Epithelial cell of proximal tubule (primary cell): ENCODE measurements around the gene IGSF10. TPM values are rescaled to one million over a fixed set of nuclear protein-coding genes. Genes with fewer than 3 reads are reported as not detected.

Experiments used
- DNase-seq: peaks from one replicate; pipeline ENCODE4 v3.0.0-alpha.2; 2011; ENCODE audit warnings: low read depth
- H3K4me3 ChIP-seq: 2 replicates; pipeline ENCODE4 v1.5.1; 2011; ENCODE audit warnings: low read depth, mild to moderate bottlenecking, low read length
- total RNA-seq: library from RNA; depleted of rRNA; stranded (reverse); fragments of >200 nt; gene quantifications from 2 replicates; pipeline ENCODE4 v1.2.3, GENCODE V29; 2015
- TF ChIP-seq, protein P1 (sequence below): conservative IDR thresholded peaks from 2 replicates; pipeline ENCODE4 v1.5.1; 2012; ENCODE audit warnings: low read depth, mild to moderate bottlenecking, low read length

Gene IGSF10
- total RNA-seq, 1 donor from 2014 or later, result under 0.01 TPM

DNA sequence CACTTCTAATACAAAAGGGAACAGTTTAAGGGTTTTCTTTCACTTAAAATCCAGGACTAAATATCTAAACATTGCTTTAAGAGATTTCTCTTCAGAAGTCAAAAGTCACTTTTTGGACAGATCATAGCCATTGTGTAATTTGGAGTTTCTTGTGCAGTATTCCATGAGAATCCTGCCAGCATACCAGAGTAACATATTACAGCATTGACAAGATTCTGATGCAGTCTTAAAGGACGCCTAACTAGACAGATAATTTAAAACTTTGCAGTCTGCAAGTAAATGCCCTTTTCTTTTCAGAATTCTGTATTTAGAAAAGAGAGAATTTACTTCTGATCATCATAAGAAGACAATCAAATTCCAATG is 17.5 kb upstream of the IGSF10 start:
- TF ChIP-seq, protein P1, sequence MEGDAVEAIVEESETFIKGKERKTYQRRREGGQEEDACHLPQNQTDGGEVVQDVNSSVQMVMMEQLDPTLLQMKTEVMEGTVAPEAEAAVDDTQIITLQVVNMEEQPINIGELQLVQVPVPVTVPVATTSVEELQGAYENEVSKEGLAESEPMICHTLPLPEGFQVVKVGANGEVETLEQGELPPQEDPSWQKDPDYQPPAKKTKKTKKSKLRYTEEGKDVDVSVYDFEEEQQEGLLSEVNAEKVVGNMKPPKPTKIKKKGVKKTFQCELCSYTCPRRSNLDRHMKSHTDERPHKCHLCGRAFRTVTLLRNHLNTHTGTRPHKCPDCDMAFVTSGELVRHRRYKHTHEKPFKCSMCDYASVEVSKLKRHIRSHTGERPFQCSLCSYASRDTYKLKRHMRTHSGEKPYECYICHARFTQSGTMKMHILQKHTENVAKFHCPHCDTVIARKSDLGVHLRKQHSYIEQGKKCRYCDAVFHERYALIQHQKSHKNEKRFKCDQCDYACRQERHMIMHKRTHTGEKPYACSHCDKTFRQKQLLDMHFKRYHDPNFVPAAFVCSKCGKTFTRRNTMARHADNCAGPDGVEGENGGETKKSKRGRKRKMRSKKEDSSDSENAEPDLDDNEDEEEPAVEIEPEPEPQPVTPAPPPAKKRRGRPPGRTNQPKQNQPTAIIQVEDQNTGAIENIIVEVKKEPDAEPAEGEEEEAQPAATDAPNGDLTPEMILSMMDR, result no peak
- H3K4me3 ChIP-seq, result no peak overlapping the region
- DNase-seq, result no peak

DNA sequence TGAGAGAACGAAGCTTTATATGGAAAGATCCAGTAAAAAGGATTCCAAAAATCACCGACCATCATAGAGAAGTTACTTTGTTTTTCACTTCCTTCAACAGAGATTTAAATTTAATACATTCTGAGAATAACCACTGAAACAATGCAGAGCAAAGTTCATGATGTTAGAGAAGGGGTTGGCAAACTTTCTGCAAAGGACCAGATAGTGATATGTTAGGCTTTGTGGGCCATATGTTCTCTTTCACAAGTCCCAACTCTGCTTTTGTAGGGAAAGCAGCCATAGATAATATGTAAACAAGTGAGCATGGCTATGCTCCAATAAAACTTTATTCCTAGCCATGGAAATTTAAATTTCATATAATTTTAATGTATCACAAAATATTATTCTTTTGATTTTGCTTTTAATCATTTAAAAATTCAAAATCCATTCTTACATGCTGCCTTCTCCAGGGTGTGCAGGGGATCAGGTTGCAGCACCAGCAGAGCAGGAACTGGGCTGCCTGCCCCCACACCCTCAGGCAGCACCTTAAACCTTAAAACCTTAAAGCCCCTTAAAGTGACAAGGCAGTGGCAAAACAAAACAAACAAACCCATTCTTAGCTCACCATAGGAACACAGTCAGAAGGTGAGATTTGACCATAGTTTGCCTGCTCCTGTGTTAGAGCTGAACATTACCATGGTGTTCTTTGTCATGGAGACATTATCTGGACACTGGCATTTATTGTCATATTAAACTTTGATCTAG is 16.9 kb upstream of the IGSF10 start:
- TF ChIP-seq, protein P1, result no peak
- H3K4me3 ChIP-seq, result no peak overlapping the region
- no peak for DNase-seq

DNA sequence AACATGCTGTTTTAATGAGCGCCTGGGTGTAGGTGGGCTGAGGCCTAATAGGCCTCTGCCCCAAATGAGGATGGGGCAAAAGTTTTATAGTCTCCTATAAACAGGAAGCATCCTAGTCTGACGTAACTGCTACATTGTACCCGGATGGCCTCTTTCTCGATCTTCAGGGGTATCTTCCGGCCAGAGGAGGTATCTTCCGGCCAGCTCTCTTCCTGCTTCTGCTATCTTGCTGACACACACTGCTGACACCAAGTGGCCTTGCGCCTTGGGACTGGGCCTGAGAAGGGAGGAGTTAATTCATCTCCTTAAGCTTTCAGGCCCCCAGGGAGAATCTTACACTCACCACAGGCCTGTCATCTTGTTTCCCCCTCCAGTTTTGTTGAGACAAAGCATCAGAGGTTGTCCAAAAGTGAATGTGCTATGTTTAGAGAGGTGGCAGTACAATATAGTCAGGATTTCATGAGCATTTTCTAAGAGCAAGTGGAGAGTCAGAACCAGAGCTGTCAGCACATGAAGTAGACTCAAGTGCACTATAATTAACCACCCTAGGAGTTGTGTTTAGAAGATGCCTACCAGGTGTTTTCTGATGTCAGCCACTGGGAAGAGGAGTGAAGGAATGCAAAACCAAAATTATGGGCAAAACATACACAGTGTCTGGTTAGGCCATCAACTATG is 15.6 kb upstream of the IGSF10 start:
- H3K4me3 ChIP-seq, result no peak overlapping the region
- TF ChIP-seq, protein P1, result no peak
- no peak for DNase-seq

DNA sequence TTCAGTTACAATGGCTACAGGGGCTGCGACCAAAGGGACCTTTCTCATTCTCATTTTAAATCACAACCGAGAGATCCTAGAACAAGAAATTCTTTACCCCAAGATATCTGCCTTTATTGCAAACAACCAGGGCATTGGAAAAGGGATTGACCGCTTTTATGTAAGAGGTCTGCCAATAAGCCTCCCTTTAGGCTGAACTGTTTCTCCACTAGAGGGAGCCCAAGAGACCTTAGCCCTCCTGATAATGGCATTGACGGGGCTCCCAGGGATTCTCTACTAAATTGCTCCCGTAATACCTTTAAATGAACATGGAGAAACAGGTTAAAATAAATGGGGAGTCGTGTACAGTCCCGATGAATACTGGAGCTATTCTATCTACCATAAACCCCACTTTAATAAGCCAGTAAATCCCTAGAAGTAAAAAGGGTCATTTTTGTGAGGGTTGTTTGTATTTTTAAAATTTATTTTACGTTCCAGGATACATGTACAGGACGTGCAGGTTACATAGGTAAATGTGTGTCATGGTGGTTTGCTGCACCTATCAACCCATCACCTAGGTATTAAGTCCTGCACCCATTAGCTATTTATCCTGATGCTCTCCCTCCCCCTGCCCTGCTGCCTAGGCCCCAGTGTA is 7.5 kb upstream of the IGSF10 start:
- no peak overlapping the region for H3K4me3 ChIP-seq
- DNase-seq, result peak; percentile 16
- TF ChIP-seq, protein P1, result peak; percentile 93

DNA sequence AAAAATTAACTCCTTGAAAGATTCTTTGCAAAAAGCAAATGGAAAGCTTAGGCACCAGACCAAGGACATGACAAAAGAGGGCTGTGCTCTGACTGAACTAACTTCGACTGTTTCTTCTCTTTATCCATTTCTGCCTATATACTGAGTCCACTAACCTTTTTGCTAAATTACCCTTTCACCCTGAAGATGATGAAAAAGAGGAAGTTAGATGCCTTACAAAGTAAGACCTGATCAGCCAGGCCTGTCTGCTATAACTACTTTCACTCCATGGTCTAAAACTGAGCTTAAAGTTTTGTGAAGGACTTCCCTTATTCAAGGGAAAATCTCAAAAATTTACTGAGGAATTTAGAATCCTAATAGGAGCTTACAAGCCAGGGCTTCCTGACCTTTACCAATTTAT is 6.2 kb upstream of the IGSF10 start:
- TF ChIP-seq, protein P1, result no peak
- no peak for DNase-seq
- no peak overlapping the region for H3K4me3 ChIP-seq

DNA sequence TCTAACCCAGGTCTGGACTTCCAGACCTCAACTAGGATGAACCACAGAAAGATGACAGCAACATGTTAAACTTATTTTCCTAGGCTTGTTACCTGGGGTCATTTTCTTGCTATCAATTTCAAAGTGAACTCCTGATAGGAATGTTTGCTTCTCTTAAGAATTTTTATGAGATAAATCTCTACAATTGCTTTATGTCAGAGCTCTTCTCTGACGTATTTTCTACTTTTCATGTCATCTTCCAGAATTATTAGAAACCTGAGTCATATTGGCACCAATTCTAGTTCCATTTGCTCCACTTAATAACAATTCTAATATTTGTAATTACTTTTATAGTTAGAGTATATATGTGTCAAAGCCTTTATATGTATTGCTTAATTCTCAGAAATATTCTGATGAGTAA is 2.1 kb upstream of the IGSF10 start:
- TF ChIP-seq, protein P1, result no peak
- no peak overlapping the region for H3K4me3 ChIP-seq
- DNase-seq, result no peak
